Activated gamma-delta T cell treated with anti-CD3 and anti-CD28 coated beads, Interleukin-2, amount 50 U/mL, for 16 hours (primary cell): ENCODE data around the gene PPP2R5D.
"Not testable (repeated sequence)": the region's sequence is repeated elsewhere in the genome, so short reads cannot be mapped to it uniquely, and the experiment has no call there.

Source experiments
- DNase-seq: peaks from one replicate; pipeline ENCODE4 v3.0.0-alpha.2; 2020; ENCODE audit warnings: low read depth

The PPP2R5D gene

DNA sequence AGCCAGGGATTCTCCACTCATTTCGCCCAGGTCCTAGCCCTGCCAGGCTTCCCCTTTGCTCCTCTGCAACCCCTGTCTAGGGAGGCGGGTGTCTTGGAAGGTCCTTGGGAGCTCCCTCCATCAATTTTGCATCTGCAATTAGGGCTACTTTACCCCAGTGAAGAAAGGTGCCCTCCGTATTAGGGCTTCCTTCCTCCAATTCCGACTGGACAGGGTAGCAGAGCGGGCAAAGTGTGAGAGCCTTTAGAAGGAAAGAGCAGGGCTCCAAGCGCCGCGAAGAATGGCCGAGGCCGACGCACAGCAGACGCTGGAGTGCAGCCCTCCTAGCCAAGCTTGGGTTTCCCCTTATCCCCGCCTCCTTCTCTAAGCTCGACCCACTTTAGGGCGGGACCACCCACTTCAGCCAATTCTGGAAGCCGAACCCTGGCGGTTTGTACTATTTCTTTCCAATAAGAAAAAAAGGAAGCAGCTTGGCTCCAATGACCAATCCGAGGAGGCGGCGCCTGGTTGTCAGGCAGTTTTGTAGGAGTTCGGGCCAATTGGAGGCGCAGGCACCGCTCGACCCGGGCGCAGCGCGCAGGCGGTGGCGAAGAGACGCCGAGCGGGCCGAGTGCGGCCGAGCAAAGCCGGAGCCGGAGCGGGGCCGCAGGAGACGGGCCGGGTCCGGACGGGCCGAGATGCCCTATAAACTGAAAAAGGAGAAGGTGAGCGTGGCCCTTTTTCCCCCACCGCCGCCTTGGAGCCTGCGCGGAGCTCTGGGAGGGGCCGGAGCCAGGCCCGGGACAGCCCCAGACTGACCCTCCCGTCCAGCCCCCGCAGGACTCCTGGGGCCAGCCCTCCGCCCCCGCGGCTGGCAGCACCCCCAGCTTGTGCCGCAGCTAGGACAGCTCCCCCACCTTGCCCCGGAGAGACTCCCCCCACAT is at the start of gene PPP2R5D:
Gene PPP2R5D, plus strand, starts transcription at position 570 of the 923 bp plus-strand sequence. Its CDS starts 108 bp downstream, at position 678.
- peak; percentile 97 for DNase-seq

DNA sequence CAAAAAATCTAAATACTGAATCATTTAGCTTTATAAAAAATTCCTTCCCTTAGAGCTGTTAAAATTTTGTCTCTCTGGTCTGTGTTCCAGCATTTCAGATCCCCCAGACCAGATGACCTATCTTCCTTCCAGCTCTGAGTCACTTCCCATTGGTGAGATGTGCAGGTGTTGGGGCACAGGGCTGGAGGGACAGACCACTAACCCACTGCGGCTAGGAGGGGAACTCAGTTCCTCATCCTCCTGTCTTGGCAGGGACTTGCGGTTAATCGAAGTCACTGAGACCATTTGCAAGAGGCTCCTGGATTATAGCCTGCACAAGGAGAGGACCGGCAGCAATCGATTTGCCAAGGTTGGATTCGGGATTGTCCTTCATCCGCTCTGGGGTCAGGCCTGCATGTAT is 49.0 kb upstream of the PPP2R5D start:
- no peak for DNase-seq

DNA sequence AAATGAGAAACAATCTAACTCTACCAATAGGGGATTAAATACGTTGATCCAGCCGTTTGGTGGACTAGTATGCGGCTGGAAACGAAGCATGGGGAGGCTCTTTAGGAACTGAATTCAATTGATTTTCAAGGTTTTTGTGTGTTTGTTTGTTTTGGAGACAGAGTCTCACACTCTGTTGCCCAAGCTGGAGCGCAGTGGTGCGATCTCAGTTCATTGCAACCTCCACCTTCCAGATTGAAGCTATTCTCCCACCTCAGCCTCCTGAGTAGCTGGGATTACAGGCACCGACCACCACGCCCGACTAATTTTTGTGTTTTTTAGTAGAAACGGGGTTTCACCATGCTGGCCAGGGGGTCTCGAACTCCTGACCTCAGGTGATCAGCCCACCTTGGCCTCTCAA is 48.0 kb upstream of the PPP2R5D start:
- DNase-seq = no peak

DNA sequence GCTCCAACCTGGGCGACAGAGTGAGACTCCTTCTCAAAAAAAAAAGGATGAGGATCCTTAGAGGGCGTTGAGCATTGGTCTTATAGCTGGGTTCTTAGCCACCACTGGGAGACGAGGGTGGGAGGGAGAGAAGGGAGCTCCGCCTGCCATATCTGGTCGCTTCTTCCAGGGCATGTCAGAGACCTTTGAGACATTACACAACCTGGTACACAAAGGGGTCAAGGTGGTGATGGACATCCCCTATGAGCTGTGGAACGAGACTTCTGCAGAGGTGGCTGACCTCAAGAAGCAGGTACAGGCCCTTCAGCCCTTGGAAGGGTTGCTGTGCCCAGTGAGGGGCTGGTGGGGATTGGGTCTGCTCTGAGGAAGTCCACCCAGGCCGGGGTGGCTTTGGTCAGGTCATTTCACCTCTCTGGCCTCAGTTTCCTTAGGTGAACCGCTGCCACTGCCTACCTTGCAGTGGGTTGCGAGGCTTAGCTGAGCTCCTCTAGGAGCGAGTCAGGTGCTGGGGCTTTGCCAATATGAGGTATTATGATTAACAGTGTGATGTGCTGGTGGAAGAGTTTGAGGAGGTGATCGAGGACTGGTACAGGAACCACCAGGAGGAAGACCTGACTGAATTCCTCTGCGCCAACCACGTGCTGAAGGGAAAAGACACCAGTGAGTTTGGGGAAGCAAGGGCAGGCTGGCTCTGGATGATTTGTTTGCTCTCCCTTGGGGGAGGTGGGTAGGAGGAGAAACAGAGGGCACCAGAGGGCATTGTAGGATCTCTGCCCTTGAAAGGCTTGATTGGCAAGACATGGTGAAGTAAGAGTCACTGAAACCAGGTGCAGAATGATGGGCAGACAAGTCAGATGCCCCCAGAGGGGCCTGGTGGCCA is 46.6 kb upstream of the PPP2R5D start:
- DNase-seq = no peak

DNA sequence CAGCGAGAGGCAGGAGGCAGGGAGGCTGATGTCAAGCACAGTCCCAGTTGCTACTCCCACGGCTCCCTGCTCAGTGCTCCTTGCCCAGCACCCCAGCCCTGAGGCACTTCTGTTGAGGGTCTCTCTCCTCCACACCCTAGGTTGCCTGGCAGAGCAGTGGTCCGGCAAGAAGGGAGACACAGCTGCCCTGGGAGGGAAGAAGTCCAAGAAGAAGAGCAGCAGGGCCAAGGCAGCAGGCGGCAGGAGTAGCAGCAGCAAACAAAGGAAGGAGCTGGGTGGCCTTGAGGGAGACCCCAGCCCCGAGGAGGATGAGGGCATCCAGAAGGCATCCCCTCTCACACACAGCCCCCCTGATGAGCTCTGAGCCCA is 46.0 kb upstream of the PPP2R5D start:
- no peak for DNase-seq

DNA sequence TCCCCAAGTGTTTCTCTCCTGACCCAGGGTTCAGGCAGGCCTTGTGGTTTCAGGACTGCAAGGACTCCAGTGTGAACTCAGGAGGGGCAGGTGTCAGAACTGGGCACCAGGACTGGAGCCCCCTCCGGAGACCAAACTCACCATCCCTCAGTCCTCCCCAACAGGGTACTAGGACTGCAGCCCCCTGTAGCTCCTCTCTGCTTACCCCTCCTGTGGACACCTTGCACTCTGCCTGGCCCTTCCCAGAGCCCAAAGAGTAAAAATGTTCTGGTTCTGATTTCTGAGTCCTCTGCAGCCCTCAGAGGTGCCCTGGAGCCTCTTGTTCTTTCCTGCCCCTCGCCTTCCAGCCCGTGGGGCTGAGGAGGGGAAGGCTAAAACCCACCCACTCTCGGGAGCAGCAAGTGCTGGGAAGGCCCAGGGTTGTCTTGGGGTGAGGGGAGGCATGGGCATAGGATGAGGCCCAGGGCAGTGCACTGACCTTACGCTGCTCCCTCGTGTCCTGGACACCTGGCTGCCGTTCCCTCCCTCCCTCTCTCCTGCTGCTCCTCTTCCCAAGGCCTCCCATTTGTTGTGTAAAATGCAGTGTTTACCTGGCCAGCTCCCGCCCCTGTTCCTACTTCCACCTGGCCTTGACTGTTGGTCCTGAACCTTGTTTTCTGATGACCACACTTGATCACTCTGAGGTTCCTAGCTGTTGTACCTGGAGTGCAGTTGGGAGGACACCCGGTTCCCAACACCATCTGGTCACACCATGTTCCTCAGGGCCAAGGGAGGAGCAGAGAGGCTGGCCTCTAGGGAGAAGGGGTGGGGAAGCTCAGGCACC is 45.2 kb upstream of the PPP2R5D start:
- no peak for DNase-seq

DNA sequence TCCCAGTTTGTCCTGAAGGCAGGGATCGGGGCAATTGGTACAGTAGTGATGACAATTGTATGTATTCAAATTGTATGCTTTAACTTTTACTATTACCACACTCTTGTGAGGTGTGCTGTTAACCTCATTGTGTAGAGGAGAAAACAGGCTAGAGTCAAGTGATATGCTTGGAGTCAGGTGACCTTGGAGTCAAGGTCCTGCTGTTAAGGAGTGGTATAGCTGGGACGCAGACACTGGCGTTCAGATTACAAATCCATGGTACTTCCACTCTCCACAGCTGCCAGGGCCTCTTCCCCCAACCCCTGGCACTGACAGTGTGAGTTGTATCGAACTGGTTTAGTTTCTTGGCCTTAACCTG is 44.6 kb upstream of the PPP2R5D start:
- no peak for DNase-seq

DNA sequence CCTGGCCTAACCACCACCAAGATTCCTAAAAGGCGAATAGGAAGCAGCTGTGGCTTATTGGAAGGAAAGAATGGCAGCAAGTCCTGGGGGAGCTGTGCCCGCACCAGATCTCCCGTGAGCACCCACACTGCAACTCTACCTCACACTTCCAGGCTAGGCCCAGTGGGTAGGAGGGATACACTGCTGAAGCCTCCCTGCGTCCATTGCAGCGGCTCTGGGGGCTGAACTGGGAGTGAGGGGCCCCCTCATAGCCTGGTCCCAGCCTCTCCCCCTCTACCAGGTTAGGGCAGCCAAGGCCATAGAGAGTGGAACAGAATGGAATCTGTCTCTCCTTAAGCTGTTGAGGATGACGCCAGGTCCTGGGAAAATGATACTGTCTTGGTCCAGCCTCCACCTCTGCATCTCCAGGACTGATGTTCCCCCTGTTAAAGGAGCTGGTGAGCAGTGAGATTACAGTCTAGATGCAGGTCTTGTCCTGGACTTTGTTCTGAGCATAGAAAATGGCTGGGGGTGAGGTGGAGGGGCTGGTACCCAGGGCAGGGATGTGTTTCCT is 43.8 kb upstream of the PPP2R5D start:
- no peak for DNase-seq

DNA sequence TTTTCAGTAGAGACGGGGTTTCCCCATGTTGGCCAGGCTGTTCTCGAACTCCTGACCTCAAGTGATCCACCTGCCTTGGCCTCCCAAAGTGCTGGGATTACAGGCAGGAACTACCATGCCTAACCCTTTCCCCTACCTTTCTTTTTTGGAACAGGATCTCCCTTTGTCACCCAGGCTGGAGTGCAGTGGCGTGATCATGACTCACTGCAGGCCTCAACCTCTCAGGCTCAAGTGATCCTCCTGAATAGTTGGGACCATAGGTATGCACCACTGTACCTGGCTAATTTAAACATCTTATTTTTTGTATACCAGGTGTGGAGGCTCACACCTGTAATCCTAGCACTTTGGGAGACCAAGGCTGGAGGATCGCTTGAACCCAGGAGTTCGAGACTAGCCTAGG is 43.0 kb upstream of the PPP2R5D start:
- DNase-seq = not testable (repeated sequence)

DNA sequence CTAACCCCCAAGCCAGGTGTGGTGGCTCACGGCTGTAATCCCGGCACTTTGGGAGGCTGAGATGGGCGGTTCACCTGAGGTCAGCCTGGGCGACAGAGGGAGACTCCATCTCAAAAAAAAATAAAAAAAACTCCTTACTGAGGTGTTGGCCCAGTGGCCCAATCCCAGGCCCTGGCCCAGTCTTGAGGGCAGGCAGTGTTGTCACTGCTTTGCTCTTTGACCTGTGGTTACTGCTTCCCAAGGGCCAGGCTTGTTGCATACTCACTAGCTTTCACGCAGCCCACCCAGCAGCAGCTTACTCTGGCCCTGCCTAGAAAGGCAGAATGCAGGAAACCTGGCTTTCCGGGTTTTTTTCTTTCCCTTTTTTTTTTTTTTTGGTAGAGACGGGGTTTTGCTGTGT is 41.9 kb upstream of the PPP2R5D start:
- DNase-seq = no peak

DNA sequence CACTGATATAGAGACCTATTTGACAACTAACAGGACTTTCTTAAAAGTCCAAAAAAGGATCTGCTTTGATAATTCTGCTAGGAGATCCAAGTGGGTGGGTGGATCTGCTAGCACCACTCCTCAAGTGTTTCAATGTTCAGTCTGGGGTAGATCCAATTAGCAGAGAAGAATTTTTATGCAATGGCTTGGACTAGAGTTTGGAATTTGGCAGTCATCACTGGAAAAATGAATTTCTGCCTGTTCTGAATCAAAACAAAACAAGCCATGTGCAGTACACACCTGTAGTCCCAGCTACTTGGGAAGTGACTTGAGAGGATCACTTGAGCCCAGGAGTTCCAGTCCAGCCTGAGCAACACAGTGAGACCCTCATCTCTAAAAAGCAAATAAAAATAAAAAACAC is 36.4 kb upstream of the PPP2R5D start:
- no peak for DNase-seq

DNA sequence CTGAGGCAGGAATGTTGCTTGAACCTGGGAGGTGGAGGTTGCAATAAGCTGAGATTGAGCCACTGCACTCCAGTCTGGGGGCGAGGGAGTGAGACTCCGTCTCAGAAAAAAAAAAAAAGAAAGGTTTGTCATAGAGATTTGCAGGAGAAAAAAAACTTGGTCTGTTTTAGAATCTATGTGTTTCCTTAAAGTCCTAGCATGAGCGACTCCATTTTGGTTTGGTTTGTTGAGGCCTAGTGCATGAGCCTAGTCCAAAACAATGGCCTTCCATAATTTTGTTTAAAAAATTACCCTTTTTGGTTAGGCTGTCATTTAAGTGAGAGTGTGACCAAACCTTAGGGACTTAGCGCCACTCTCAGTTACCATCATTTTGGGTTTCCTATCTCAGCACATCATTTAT is 32.0 kb upstream of the PPP2R5D start:
- no peak for DNase-seq

DNA sequence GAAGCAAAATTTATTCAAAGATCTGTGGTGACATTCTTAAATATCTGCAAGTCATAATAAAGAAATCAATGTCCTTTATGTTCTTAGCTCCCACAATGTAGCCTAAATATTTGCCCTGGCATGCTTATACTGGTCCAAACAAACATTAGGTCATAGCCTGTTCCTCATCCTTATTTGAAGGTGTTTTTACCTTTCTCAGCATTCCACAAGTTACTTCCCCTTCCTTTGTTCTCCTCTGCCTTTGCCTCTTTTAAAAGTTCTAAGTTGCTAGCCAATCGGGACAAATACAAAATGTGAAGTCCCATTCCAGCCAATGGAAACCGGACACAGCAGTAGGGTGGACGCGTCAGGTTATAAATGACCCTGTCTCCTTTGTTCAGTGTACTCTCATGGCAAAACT is 30.0 kb upstream of the PPP2R5D start:
- DNase-seq = not testable (repeated sequence)

DNA sequence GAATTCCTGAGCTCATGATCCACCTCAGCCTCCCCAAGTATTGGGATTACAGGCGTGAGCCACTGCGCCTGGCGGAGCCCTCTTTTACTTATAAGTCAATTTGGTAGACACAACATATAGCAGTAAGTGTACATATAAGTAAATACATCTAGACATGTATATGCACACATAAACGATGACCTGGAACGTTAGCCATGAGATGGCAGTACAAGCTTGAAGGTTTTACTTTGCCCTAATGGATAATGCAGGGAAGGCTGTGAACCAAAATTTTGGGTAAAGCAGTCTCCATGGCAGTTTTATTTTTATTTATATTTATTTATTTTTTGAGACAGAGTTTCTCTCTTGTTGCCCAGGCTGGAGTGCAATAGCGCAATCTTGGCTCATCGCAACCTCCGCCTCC is 26.2 kb upstream of the PPP2R5D start:
- no peak for DNase-seq

DNA sequence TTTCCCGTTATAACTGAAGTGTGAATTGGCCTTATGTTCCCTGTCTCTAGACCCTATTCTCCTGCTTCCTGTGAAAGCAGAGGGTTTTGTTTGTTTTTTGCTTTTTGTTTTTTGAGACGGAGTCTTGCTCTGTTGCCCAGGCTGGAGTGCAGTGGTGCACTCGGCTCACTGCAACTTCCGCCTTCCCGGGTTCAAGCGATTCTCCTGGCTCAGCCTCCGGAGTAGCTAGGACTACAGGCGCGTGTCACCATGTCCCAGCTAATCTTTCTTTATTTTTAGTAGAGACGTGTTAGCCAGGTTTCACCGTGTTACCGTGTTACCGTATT is 24.5 kb upstream of the PPP2R5D start:
- no peak for DNase-seq

DNA sequence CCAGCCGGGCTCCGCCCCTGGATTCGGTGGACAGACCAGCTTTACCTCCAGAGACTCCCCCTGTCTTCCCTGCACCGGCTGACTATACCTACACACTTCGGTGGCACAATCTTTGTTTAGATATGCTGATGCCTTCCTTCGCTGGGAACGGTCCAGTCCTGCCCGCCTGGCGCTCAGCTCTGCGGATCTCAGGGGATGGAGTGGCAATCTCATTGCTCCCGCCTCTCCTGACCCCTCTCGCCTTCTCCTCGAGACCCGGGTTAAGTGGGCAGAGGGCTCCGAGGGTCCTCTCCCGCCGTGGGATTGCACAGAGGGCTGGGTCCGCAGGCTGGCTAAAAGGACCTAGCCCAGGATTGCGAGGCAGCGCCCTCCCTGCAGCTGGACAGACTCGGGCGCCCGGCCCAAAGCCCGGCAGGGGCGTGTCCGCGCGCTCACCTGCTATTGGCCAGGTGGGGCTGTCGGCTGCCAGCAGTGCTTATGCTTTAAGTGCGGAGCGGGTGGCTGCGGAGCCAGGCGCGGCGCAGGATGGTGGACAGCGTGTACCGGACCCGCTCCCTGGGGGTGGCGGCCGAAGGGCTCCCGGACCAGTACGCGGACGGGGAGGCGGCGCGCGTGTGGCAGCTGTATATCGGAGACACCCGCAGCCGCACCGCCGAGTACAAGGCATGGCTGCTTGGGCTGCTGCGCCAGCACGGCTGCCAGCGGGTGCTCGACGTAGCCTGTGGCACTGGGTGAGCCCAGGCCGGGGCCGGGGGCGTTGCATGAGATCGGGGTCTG is 23.9 kb upstream of the PPP2R5D start, which contains the start of gene GNMT:
Gene GNMT, plus strand, starts transcription at position 512 of the 777 bp plus-strand sequence. Its CDS starts 14 bp downstream, at position 526.
- DNase-seq = no peak

DNA sequence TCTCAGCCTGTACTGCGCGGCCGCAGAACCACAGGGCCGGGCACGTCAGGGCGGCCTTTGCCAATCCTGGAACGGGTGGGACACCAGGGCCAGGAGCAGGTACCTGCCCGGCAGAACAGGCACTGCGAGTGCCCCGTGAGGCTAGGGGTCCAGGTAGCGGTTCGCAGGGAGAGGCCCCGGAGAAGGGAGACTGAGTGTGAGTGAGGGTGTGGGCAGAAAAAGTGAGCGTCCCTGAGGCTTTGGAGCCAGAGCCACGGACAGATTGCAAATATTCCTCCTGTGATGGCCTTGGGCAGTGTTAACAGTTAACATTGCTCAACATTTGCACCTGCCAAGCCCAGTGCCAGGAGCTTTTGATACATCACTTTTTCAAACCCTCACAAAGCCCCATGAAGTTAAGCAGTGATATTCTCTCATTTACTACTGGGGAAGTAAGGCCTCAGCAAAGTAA is 23.3 kb upstream of the PPP2R5D start:
- no peak for DNase-seq

DNA sequence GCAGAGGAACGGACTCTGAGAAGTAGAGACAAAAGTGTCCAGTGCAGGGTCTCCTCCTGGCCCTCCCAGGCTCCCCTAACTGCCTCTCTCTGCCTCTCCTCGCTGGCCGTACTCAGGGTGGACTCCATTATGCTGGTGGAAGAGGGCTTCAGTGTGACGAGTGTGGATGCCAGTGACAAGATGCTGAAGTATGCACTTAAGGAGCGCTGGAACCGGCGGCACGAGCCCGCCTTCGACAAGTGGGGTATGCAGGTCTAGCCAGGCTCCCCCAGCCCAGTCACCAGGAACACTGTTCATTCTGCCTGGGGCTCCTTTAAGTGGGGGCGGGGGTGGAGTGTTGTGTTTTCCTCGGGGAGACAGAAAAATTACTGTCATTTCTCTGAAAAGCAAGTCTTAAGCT is 22.3 kb upstream of the PPP2R5D start:
- no peak for DNase-seq

DNA sequence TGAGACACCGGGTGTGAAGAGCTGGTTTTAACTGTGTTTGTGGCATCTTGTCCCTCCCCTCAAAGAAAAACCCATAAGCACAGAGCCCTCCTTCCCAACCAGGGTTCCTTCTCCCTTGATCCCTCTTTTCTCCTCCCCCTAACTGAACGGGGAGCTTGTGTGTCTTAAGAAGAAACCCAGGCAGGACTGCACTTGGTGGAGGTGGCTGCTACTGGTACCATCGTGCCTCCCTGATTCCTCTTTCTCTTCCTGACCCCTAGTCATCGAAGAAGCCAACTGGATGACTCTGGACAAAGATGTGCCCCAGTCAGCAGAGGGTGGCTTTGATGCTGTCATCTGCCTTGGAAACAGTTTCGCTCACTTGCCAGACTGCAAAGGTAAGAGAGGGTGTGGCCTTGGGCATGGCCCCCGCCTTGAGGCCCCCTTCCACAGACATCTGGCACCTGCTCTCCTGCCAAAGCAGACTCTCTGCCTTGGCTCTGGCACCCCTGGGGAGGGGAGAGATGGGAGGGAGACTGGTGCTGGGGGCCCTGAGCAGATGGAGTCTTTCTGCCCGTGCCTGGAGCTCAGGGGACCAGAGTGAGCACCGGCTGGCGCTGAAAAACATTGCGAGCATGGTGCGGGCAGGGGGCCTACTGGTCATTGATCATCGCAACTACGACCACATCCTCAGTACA is 21.7 kb upstream of the PPP2R5D start:
- no peak for DNase-seq

DNA sequence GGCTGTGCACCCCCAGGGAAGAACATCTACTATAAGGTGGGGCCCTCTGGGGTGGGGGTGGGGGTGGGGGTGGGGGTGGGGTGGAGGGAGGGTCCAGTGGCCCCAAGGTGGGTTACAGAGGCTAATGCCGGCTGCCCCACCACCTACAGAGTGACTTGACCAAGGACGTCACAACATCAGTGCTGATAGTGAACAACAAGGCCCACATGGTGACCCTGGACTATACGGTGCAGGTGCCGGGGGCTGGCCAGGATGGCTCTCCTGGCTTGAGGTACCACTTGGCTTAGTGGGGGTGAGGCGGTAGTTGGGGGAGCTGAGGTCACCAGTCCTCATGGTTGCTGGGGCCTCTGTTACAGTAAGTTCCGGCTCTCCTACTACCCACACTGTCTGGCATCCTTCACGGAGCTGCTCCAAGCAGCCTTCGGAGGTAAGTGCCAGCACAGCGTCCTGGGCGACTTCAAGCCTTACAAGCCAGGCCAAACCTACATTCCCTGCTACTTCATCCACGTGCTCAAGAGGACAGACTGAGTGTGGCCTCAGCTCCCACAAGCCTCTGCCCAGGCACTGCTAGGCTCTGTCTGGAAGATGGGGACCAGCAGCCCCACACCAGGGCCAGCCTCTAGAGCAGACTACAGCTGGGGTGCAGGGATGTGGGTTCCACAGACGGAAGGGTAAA is 21.1 kb upstream of the PPP2R5D start:
- DNase-seq = no peak
